Activated naive CD4-positive, alpha-beta T cell treated with anti-CD3 and anti-CD28 coated beads, Interleukin-2, amount 50 U/mL, for 72 hours (primary cell): Measurements from ENCODE around the gene PTPRD. TPM values are rescaled to one million over a fixed set of nuclear protein-coding genes. Genes with fewer than 3 reads are reported as not detected.

Source experiments
- ATAC-seq, 2 donors: fragments of 150-1000 bp; cut with Tn5 transposase; 2 replicates each; pipeline ENCODE4 v1.10.0; 2021; ENCODE audit warnings: mild to moderate bottlenecking in 2 of 2, moderate library complexity in 2 of 2
- DNase-seq, 2 donors: peaks; one replicate each; pipeline ENCODE4 v3.0.0; 2021 to 2022; ENCODE audit warnings: low spot score in 2 of 2
- H3K27ac Mint-ChIP-seq, 2 donors: one replicate each; pipeline ENCODE4 v1.8.0; 2022; ENCODE audit warnings: mild to moderate bottlenecking in 2 of 2, mixed read lengths in 2 of 2
- H3K36me3 Mint-ChIP-seq, 2 donors: one replicate each; pipeline ENCODE4 v1.8.0; 2022; ENCODE audit warnings: mixed read lengths in 2 of 2
- H3K9me3 Mint-ChIP-seq, 2 donors: one replicate each; pipeline ENCODE4 v1.8.0; 2022; ENCODE audit warnings: mixed read lengths in 2 of 2
- total RNA-seq, 2 donors: library from RNA; stranded (reverse); gene quantifications; one replicate each; pipeline ENCODE4 v1.2.3, GENCODE V29; 2022

PTPRD gene
- total RNA-seq, 2 donors from 2014 or later, result not detected

DNA sequence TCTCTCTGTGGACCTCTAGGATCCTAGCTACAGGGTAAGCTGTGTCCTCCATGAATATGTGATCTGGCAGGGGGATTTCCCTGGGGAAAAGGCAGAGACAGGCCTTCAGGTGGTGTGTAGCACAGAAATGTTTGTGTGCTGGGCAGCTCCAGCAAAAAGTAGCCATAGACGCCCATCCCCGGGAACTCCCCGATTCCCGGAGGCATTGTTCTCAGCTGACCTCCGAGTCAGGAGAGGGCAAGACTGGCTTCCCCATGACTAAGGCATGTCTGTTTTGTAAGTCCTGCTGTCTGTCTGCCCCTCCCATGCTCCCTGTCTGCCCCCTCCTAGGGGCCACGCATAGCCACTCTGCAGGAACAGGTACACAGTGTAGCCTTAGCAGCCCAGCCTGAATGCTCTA, 834.5 kb downstream of the PTPRD start:
- ATAC-seq, result no peak
- Mint-ChIP-seq H3K27ac (no peak overlapping the region), H3K9me3 (peaks cover 0 to 12% of the 10 kb centered on the region in 2 donors), H3K36me3 (no peaks in the 10 kb centered on the region)
- DNase-seq, result no peak

DNA sequence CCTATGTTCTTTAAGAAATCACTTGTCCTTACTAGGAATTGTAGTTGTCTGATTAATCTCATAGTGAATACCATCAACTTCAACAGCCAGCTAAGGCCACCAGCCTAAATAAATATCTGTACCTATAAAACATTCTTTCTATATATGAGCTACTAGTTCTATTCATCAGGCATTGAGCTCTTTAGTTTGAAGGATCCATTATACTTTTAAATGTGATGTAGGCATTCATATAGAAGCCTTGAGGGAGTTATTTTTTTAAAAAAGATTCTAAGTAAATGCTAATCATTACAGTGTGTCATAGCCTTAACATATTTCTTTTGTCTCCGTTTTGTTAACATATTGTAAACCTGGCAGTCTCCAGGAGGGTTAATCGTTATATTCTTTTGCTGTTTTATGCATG, 838.3 kb downstream of the PTPRD start:
- no peak overlapping the region for H3K27ac Mint-ChIP-seq
- no peak for DNase-seq
- H3K36me3 Mint-ChIP-seq, result no peaks in the 10 kb centered on the region
- ATAC-seq, result no peak
- H3K9me3 Mint-ChIP-seq, result peaks cover 0 to 12% of the 10 kb centered on the region in 2 donors

DNA sequence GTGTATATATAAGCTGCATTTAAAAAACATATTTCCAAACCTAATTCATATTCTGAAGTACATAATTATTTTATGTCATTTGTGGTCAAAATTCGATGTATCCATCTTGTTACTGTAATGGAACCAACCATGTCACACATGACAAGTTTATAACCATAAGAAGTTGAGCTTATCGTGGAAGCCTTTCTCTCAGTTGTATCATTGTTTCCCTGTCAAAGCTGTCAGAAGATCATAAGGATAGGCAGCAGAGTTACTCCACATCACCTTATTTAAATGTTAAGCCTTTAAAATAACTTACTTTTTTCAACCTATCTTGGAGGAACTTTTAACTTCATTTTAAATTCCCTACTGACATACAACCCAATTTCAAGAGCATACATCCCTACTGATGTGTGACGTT, 841.5 kb downstream of the PTPRD start:
- no peak for DNase-seq
- no peaks in the 10 kb centered on the region for H3K36me3 Mint-ChIP-seq
- H3K9me3 Mint-ChIP-seq, result peaks cover 0 to 4% of the 10 kb centered on the region in 2 donors
- no peak overlapping the region for H3K27ac Mint-ChIP-seq
- ATAC-seq, result no peak

DNA sequence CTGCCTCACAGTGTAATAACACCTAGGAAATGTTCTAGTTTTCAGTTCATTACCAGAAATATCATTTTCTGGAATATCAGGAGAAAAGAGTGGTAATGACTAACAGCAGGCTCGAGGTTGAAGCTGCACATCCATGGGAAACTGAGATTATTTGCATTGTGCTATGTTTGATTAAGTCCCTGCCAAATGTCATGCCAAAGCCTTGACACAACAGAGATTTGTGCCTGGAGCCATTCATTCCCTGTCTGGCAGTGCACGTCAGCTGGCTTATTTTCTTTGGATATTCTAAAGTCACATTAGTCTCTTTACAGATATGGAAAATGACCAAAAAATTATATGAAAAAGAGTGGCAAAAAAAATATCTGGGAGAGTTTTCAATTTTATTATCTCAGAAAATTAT, 848.0 kb downstream of the PTPRD start:
- Mint-ChIP-seq H3K27ac (no peak overlapping the region), H3K9me3 (peaks cover 5 to 8% of the 10 kb centered on the region in 2 donors), H3K36me3 (no peaks in the 10 kb centered on the region)
- DNase-seq (no peak), ATAC-seq (no peak)

DNA sequence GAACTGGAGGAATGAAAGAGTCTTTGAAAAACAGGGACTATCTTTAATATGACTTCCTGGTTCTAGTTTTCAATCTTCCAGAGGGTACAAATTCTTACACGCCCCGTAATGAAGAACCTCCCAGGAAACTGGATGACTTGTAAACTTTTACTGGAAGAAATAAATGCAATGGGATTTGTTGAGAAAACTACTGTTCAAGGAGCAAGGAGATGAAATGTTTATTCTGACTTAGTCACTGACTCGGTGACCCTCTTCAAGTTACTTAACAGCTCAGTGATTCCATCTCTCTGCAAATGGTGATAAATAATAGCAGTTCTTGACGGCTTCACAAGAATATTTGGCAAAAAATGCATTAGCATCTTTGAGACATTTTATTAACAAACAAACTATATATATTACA, 858.6 kb downstream of the PTPRD start:
- ATAC-seq (no peak), DNase-seq (no peak)
- H3K36me3 Mint-ChIP-seq, result no peaks in the 10 kb centered on the region
- peaks cover 0 to 4% of the 10 kb centered on the region in 2 donors for H3K9me3 Mint-ChIP-seq
- H3K27ac Mint-ChIP-seq, result no peak overlapping the region

DNA sequence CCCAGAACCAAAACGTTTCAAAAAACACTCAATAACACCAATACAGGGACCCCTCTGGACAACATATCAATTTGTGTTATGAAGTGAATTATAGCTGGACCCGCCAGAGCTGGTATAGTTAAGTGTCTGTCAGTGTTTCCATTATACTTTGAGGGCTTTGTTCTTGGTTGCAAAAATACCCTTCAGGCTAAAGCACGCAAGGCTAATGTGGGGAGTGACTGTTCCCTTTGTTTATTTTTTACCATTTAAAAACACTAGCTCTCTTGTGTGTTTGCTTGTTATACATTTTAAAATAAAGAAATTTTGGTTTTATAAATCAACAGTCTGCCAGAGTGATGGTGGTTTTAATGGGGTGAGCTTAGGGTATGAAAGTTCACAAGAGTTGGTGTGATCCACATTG, 859.5 kb downstream of the PTPRD start:
- Mint-ChIP-seq H3K36me3 (no peaks in the 10 kb centered on the region), H3K9me3 (peaks cover 0 to 1% of the 10 kb centered on the region in 2 donors), H3K27ac (no peak overlapping the region)
- DNase-seq (no peak), ATAC-seq (no peak)

DNA sequence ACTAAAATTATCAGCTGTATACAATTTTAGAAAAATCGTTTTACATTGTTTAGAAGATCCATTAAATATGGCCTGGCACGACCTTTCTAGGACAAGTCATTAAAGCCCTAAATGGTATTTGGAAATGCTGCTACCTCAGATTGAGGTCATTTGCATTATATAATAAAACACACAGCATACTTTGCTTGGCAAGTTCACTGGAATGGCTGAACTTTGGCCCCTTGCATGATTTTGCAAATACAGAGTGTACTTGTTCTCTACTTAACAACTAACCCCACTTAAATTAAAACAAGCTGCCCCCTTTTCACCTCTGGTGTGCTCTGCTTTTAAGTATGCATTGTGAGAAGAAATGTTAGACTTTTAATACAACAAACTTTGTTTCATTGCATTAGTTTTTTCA, 860.1 kb downstream of the PTPRD start:
- H3K27ac Mint-ChIP-seq, result no peak overlapping the region
- no peaks in the 10 kb centered on the region for H3K36me3 Mint-ChIP-seq

DNA sequence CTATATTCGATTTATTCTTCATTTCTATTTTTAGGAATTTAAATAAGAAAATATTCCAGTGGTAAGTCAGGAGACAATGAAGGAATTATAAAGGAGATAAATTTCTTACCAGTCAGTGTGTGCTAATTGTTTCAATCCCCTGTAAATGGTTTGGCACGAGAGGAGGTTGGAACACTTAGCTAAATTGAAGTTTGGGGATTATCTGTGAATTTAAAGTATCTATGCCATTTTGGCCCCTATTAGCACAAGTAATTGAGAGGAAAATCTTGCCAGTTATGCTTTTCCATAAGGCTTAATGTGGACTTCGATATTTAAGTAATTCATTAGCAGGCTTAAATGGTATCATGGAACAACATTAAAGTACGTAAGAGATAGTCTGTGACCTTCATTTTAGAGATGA, 860.8 kb downstream of the PTPRD start:
- H3K27ac Mint-ChIP-seq, result no peak overlapping the region
- DNase-seq, result no peak
- no peaks in the 10 kb centered on the region for H3K36me3 Mint-ChIP-seq
- no peak for ATAC-seq
- no peaks in the 10 kb centered on the region for H3K9me3 Mint-ChIP-seq

More for the DNA sequence above, 860.1 kb downstream of the PTPRD start:
- ATAC-seq (no peak), DNase-seq (no peak)
- H3K9me3 Mint-ChIP-seq, result no peaks in the 10 kb centered on the region

DNA sequence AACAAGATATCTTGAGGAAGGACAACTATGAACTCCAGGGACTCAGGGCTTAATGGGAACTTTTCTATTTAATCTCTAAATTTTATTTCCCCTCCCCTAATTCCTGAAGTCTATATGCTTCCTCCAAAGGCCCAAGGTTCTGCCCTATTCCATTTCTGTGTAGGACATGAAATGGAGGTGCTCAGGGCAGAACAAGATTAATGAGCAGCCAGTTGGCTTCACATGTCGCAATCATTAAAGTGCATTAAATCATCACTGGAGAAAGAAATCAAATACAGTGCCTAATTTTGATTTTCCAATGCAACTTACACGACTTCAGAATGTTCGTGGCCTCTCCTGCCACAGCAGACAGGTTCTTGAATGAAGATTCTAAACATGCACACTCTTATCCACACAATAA, 862.1 kb downstream of the PTPRD start:
- no peaks in the 10 kb centered on the region for H3K36me3 Mint-ChIP-seq
- H3K27ac Mint-ChIP-seq, result no peak overlapping the region
- ATAC-seq (no peak), DNase-seq (no peak)
- H3K9me3 Mint-ChIP-seq, result peaks cover 4 to 5% of the 10 kb centered on the region in 2 donors

DNA sequence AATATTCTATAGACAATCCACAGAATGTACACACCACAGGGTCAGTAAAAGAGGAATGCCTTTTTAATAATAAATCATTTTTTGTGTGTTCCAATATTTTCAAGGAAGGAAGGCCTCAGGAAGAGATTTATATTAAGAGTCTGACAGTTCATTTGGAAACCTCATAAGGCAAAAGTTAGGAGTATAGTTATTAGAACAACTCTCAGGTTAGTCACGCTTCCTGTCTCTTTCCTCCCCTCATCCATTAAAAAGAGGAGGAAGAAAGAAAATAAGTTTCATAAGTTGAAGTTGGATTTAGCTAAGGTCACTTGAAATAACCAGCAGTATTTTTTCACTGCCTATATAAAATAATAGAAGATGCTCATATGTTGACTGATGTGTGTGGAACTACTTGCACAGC, 863.2 kb downstream of the PTPRD start:
- ATAC-seq (no peak), DNase-seq (no peak)
- no peak overlapping the region for H3K27ac Mint-ChIP-seq
- H3K36me3 Mint-ChIP-seq, result no peaks in the 10 kb centered on the region
- peaks cover 4 to 5% of the 10 kb centered on the region in 2 donors for H3K9me3 Mint-ChIP-seq

DNA sequence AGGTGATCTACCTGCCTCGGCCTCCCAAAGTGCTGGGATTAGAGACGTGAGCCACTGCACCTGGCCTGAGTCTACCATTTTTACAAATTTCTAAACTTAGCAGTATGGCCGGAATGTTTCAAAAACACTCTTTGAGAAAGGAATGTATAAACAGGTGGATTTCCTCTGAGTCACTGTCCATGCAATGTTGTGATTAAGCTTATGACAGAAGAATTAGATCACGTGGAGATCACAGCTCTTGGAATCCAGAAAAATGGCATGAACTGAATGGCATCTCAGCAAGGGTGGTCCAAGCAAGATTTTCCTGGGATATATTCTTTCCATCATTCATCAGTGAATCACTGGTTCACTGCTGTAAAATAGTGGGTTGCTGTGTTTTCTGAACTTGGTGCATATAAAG, 865.0 kb downstream of the PTPRD start:
- Mint-ChIP-seq H3K27ac (no peak overlapping the region), H3K36me3 (no peaks in the 10 kb centered on the region), H3K9me3 (peaks cover 4 to 9% of the 10 kb centered on the region in 2 donors)
- DNase-seq (no peak), ATAC-seq (no peak)

DNA sequence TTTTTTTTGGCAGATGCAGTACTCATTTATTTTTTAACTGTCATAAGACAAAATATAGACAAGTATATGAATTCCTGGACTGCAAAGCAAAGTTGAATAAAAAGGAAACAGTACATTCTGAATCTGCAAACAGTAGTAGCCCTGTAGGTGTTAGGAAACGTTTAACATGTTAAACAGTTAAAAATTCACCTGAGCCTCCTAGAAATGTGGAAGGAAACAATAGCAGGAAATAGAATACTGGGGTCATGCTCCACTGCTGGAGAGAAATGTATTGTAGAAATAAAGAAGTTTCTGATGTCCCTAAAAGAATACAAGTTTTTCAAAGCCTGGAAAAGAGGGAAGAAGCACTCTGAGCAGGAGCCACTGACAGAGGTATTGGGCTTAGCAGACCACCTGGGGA, 866.0 kb downstream of the PTPRD start:
- ATAC-seq, result no peak
- Mint-ChIP-seq H3K36me3 (no peaks in the 10 kb centered on the region), H3K9me3 (peaks cover 4 to 13% of the 10 kb centered on the region in 2 donors), H3K27ac (no peak overlapping the region)
- no peak for DNase-seq

DNA sequence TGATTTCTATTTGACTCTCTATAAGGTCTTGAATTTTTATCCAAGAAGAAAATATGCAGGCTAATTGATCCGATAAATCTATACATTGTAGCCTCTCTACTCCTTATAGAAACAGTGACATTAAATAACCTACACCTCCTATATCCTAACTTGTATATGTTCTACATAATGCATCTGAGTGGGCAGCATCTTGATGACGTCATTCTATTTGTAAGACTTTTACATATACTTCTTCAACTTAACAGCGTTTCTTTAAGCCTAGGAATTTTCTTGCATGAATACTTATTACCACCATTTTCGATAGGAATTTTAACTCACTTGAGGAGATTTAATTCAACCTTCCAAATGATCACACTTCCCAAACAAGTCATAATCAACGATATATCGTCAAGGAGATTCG, 869.0 kb downstream of the PTPRD start:
- no peaks in the 10 kb centered on the region for H3K36me3 Mint-ChIP-seq
- ATAC-seq (no peak), DNase-seq (no peak)
- peaks cover 9 to 19% of the 10 kb centered on the region in 2 donors for H3K9me3 Mint-ChIP-seq
- no peak overlapping the region for H3K27ac Mint-ChIP-seq

DNA sequence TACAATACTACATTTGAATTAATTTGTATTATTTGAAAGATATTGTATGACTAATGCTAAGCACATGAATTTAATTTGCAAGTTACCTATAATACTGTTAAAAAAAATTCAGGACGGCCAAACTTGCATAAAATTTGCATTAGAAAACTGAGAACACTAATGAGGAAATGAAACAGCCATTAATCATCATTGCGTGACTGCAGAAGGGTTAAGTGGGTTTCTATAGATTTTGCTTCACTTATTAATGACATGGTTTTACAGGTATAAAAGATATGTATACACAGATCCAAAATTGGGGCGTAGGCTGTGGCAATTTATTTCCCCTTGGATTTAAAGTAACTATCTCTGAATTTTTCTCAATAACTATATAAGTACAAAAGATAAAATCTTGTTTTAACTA, 882.6 kb downstream of the PTPRD start:
- no peak for ATAC-seq
- Mint-ChIP-seq H3K36me3 (no peaks in the 10 kb centered on the region), H3K9me3 (peaks cover 12 to 14% of the 10 kb centered on the region in 2 donors), H3K27ac (no peak overlapping the region)
- no peak for DNase-seq

DNA sequence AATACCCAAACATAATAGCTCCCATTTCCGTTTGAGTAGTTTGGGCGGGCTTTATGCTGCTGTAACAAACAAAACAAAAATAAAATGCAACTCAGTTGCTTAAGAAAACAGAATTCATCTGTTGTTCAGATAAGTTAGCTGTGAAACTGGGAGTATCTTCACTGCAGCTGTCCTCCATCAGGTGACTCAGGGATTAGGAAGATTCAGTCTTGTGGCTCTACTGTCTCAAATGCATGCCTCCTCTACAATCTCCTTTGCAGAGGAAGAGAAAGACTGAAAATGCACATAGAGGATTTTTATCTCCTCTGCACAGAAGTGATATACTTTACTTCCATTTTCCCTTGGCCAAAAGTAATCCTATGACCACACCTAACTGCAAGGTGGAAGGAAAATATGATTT, 883.7 kb downstream of the PTPRD start:
- ATAC-seq (no peak), DNase-seq (no peak)
- Mint-ChIP-seq H3K9me3 (peaks cover 13 to 14% of the 10 kb centered on the region in 2 donors), H3K27ac (no peak overlapping the region), H3K36me3 (no peaks in the 10 kb centered on the region)

DNA sequence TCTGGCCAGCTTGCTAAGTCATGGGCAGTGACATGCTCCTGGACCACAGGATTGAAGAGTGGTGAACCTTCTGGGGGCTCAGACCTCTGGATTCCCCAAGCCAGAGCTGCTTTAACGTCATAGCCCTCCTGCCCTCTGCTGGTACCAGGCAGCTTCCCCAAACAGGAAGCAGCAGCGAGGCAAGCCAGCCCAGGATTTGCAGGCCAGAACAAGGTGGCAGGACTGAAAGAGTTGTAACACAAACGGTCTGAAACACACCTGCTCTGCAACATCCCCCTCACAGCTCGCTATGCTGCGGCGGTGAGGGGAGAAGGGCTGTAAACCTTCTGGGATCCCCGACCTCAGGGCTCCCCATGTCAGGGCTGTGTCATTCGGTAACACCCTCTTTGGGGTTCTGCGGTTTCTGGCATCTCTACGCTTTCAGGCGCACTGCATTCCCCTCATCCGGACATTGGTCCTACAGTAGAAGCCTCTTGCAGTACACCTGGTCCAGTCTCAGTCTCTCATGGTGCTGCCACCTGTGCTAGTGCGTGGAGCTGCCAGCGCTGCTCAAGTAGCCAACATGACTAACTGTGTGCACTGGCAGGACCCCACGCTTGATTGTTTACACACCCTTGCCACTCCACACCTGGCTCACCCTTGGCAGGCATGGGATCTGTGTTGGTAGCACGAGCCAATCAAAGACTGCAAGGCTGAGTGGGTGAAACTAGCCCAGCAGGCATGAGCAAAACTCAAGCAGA, 893.3 kb downstream of the PTPRD start:
- peaks cover 0 to 11% of the 10 kb centered on the region in 2 donors for H3K9me3 Mint-ChIP-seq
- H3K36me3 Mint-ChIP-seq, result no peaks in the 10 kb centered on the region
- H3K27ac Mint-ChIP-seq, result no peak overlapping the region
- DNase-seq (no peak), ATAC-seq (no peak)

DNA sequence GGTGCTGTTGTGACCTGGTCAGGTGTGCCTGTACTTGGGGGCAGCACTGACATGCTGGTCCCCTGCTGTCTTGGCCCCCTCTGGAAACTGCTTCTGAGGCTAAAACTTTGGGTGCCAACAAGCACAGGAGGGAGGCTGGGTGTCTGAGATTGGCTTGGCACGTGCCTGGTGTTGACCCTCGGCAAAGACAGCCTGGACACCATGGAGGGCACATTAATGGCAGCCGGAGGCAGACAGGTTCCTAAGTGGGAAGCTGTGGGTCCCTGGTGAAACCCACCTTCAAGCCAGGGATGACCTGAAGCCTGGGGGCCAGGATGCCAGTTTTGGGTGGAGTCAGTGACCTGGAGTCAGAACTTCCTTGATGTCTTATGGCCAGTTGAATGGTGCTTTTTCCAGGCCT, 894.1 kb downstream of the PTPRD start:
- no peak for ATAC-seq
- Mint-ChIP-seq H3K36me3 (no peaks in the 10 kb centered on the region), H3K9me3 (peaks cover 0 to 11% of the 10 kb centered on the region in 2 donors), H3K27ac (no peak overlapping the region)
- no peak for DNase-seq

DNA sequence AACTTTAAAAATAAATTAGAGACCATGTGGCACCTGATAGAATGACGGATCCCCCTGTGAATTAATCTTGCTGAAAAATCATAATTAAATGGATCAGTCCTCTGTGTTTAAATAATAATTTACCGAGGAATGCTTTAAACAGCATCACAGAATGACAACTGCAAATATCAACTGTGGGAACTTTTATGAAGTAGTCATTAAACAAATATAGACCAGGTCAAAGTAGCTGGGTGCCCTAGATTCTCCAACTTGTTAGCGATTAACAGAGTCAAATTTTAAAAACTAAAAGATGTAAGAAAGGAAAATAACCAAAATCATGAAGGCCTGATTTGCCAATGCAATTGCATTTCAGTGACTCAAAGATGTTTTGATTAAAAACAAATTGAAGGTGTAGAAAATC, 933.4 kb downstream of the PTPRD start:
- DNase-seq, result no peak
- no peak for ATAC-seq
- H3K36me3 Mint-ChIP-seq, result no peaks in the 10 kb centered on the region
- no peaks in the 10 kb centered on the region for H3K9me3 Mint-ChIP-seq
- H3K27ac Mint-ChIP-seq, result no peak overlapping the region
